Measurements from ENCODE around the gene ANKS1B.
"Not testable (repeated sequence)": the region's sequence is repeated elsewhere in the genome, so short reads cannot be mapped to it uniquely, and the experiment has no call there.

The ANKS1B gene

GRCh38 chr12:98895086-98895651, 1089.6 kb downstream of the ANKS1B start:
- DNase-seq = peak; percentile 79

DNA sequence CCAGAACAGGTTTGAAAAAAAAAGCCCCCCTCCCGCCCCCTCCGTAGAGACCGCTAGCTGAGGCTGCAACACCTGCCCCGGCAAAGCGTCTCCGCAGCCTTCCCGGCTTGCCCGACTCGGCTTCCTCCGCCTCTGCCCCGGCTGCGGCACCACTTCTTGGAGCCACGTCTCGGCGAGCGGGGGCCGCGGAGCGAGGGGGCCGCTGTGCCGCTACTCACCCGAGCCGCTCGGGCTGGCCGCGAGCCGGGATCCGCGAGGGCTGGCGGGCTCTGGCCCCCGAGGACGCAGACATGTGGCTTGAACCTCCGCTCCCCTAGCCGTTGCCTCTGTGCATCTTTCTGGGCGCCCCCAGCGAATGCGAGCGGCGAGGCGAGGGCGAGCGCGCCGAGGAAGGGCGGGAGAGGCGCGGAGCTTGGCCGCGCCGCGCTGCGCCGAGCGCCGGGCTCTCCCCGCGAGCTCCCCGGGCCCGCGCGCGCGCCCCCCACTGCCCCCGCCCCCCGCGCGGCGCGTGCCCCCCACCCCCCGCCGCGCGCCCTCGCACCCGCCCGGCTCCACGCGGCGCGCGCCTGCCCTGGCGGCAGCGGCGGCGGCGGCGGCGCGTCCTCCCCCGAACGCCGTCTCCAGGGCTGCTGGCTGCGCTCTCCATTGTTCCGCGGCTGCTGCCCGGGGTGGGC, 1090.2 kb downstream of the ANKS1B start:
- DNase-seq = peak; percentile 79

- peak; percentile 52 for DNase-seq
These were observed 1090.9 kb downstream of the ANKS1B start for GRCh38 chr12:98893675-98894411.

GRCh38 chr12:98893126-98893674, 1091.5 kb downstream of the ANKS1B start:
- DNase-seq = peak; percentile 70

DNA sequence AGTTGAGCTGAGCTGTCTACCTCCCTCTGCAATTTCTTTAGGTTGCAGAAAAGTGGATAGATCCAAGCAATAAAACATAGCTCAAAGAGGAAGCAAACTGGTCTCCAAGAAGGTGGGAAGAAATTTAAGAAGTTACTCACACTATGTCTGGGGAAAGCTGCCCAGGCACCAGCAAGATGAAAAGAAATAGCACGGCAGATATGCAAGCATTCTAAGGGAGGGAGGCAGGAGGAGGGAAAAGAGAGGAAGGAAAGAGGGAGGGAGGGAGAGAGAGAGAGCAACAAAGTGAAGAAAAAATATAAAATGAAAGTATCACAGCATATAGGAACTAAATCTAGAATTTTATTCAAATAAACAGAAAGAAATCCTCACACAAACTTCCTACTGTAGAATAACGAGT, 1099.0 kb downstream of the ANKS1B start:
- no peak for DNase-seq

- no peak for DNase-seq
These were observed 1101.5 kb downstream of the ANKS1B start for GRCh38 chr12:98883231-98883630.

DNA sequence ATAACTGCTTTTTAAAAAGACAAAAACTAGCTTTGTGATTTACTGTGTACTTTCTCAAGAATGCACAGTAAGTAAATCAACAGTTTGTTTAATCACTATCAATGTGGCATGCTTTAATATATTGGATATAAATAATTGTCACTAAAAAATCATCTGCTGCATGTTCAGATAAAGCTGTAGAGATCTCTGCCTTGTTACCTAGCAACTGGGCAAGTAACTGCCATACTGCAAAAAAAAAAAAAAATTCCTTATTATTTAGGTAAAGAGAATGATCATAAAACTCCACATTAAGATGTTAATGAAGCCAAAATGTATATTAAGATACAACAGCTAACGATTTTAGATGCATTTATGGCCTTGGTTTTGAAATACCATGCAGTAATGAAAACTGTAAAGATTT, 1102.2 kb downstream of the ANKS1B start:
- no peak for DNase-seq

DNA sequence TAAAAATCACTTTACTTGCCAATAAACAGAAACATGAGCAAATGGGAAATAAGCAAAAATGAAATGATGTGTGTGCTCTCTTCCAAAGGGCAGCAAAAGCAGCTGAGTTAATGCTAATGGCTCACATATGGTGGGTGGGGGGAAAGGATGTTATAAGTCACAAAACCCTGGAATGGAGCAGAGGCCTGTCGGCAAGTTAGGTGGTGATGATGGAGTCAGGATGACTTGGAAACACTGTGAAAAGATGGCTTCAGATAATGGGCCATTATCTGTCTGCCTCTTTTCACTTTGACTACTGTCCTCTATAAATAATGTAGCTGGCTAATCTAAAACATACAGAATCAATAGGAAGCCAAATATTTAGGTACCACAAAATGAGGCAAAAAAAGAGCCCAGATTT, 1111.0 kb downstream of the ANKS1B start:
- no peak for DNase-seq

- peak; percentile 34 for DNase-seq
These were observed 1114.2 kb downstream of the ANKS1B start for GRCh38 chr12:98870504-98870903.

GRCh38 chr12:98869886-98870503, 1114.7 kb downstream of the ANKS1B start:
- no peak for DNase-seq

DNA sequence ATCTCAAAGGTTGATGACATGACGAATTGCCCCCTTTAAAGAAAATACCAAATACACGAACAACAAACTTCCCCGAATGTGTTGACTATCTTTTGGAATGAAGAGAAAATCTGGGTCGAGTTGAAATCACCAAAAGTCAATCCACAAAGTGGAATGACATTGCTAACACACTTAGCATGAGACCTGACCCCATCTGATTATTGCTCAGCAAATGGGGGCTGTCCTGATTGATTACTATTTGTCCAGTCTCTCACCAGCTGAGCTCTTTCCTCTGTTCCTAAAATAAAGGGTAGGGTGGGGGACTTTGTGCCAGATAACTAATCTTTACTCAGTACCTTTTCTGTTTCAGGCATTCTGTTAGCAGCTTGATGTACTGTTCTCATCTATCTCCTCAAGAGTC, 1116.2 kb downstream of the ANKS1B start:
- DNase-seq = no peak

GRCh38 chr12:98868076-98868475, 1116.7 kb downstream of the ANKS1B start:
- DNase-seq = no peak

DNA sequence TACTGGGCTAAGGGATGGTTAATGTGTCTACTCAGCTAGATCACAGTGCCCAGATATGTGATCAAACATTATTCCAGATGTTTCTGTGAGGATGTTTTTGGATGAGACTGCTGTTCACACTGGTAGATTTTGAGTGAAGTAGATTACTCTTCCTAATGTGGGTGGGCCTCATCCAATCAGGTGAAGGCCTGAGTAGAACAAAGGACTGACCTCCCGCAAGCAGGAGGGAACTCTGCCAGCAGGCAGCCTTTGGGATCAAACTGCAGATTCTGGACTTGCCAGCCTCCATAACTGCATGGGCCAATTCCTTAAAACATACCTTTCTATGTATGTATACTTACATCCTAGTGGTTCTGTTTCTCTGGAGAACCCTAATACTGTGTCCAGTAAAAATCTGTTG, 1120.4 kb downstream of the ANKS1B start:
- DNase-seq = no peak

GRCh38 chr12:98863167-98863566, 1121.6 kb downstream of the ANKS1B start:
- DNase-seq = no peak

DNA sequence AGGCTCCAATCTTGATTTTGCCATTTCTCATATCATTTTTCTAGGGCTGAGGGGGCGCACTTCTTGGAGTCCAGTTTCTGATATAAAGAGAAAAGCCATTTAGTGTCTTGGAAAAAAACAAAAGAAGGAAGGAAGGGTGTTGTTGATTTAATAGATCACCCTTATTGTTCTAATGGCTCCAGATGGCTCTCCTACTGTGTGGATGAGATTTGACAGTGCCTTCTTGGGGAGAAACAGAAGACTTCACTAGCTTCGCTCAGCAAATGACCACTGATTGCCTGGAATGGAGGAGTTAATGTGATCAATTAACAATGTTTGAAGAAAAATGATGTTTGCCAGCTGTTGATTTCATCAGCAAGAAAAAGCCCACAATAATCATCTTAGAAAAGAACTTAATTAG, 1123.5 kb downstream of the ANKS1B start:
- no peak for DNase-seq

- no peak for DNase-seq
These were observed 1127.7 kb downstream of the ANKS1B start for GRCh38 chr12:98856897-98857540.

DNA sequence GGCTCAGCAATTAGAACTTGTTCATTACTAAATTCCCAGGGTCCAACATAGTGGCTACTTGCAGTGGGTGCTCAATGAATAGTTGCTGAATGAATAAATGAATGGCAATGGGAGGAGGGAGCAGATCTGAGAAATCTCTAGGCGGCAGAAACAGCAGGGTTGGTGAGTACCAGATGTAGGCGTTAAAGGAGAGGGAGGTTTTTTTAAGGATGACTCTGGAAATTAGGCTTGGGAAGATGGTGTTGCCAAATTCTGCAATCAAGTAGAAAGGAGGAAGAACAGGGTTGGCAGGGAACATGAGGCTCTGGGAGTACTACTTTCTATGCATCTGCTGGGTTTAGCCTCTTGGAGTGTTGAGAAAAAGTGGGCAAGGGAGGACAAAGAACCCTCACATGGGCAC, 1132.6 kb downstream of the ANKS1B start:
- no peak for DNase-seq

DNA sequence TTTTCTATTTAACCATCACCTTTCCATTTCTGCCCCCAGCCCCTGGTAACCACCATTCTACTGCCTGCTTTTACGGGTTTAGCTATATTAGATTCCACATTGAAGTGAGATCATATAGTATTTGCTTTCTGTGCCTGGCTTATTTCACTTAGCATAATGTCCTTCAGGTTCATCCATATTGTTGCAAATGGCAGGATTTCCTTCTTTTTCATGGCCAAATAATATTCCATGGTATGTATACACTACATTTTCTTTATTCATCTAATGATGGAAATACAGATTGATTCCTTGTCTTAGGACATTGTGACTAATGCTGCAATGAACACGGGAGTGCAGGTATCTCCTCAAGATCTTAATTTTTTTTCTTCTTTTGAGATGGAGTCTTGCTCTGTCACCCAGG, 1137.5 kb downstream of the ANKS1B start:
- DNase-seq = no peak

DNA sequence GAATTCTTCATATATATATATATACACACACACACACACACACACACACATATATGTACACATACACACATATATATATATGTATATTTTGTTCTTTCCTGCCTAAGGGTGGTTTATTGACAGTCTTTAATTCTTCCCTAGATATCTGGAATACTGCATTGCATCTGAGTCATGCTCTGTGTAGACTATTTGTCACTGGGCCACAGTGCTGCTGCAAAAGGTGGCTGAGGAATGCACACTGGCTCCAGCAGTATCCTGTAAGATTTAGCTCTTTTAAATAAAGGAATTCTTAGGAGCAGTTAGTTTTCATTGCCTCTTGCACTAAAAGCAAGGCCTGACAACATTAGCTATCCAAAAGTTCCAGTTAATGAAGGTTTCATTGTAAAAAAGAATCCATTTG, 1138.8 kb downstream of the ANKS1B start:
- DNase-seq = no peak

GRCh38 chr12:98840325-98840724, 1144.4 kb downstream of the ANKS1B start:
- peak; percentile 50 for DNase-seq

- DNase-seq = no peak
These were observed 1146.5 kb downstream of the ANKS1B start for GRCh38 chr12:98838231-98838647.

DNA sequence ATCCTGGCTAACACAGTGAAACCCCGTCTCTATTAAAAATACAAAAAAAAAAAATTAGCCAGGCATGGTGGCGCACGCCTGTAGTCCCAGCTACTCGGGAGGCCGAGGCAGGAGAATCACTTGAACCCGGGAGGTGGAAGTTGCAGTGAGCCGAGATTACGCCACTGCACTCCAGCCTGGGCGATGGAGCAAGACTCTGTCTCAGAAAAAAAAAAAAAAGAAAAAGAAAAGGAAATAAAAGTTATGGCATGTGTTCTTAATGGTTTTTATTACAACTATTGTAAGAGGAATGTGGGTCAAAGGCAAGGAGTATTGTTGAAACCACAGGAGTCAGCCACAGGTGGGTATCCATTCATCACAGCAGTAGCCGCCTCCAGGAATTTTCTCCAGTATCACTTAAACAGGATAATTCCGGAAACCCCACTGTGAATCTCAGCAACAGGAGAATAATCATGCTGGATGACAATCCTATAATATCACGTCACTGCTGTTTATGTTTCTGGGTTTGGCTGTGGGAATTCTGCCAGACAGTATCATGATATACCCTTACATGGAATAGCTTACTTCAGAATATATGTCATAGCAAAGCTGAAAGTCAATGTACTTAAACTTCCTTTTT, 1147.5 kb downstream of the ANKS1B start:
- not testable (repeated sequence) for DNase-seq

DNA sequence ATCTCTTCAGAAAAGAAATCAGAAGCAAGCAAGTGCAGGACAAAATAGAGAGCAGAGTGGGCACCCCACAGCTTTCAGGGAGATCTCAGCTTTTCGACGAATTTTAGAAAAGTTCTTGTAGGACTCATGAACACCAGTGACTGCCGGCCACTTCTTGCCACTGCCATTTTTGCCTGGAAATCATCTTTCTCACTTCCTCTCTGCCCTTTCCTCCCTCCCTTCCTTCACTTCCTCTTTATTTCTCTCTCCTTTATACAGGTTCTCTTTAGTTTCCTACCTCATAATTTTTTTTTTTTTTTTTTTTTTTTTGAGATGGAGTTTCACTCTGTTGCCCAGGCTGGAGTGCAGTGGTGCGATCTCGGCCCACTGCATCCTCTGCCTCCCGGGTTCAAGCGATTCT, 1154.1 kb downstream of the ANKS1B start:
- no peak for DNase-seq
